ENCODE data around the gene OOEP.

GRCh38 chr6:73369157-73369556, 540 bp downstream of the OOEP start:
- TF ChIP-seq CTCF (IDR thresholded peaks at IDR 0.05) (no peak), POLR2A (IDR thresholded peaks at IDR 0.05) (no peak)
